ENCODE results near the gene ADNP2.

ADNP2 gene

GRCh38 chr18:80108121-80108536, 933 bp upstream of the ADNP2 start:
- no peak for DNase-seq

GRCh38 chr18:80109676-80110078, 615 bp downstream of the ADNP2 start:
- DNase-seq = no peak

GRCh38 chr18:80112624-80113248, 3.7 kb downstream of the ADNP2 start:
- no peak for DNase-seq

GRCh38 chr18:80115035-80115434, 6.0 kb downstream of the ADNP2 start:
- no peak for DNase-seq

GRCh38 chr18:80119111-80119510, 10.0 kb downstream of the ADNP2 start:
- no peak for DNase-seq

GRCh38 chr18:80120932-80121331, 11.9 kb downstream of the ADNP2 start:
- DNase-seq = no peak

GRCh38 chr18:80124131-80124530, 15.1 kb downstream of the ADNP2 start:
- no peak for DNase-seq

- DNase-seq = no peak
Measured at GRCh38 chr18:80126797-80127196, 17.7 kb downstream of the ADNP2 start.

GRCh38 chr18:80127635-80128034, 18.6 kb downstream of the ADNP2 start:
- DNase-seq = no peak

GRCh38 chr18:80129672-80130367, 20.8 kb downstream of the ADNP2 start:
- DNase-seq = no peak

- DNase-seq = no peak
Measured at GRCh38 chr18:80130555-80130954, 21.5 kb downstream of the ADNP2 start.

GRCh38 chr18:80132180-80132812, 23.2 kb downstream of the ADNP2 start:
- DNase-seq = no peak

- no peak for DNase-seq
Measured at GRCh38 chr18:80133124-80133523, 24.1 kb downstream of the ADNP2 start.

- no peak for DNase-seq
Measured at GRCh38 chr18:80135136-80135535, 26.1 kb downstream of the ADNP2 start.

GRCh38 chr18:80136679-80137078, 27.6 kb downstream of the ADNP2 start:
- DNase-seq = no peak

GRCh38 chr18:80137137-80137536, 28.1 kb downstream of the ADNP2 start:
- DNase-seq = no peak

- DNase-seq = no peak
Measured at GRCh38 chr18:80137976-80138375, 28.9 kb downstream of the ADNP2 start.

GRCh38 chr18:80140455-80140985, 31.5 kb downstream of the ADNP2 start:
- no peak for DNase-seq

GRCh38 chr18:80143881-80144280, 34.8 kb downstream of the ADNP2 start:
- DNase-seq = no peak

- DNase-seq = no peak
Measured at GRCh38 chr18:80145196-80145804, 36.2 kb downstream of the ADNP2 start.

GRCh38 chr18:80147037-80147417, 38.0 kb downstream of the ADNP2 start:
- no peak for DNase-seq

- peak; percentile 31 to 40 for DNase-seq
Measured at GRCh38 chr18:80147418-80148325, 38.6 kb downstream of the ADNP2 start.

Data from AML-193 (cell line).